Tibial artery (tissue), 4 donors: ENCODE data around the gene MATR3.

Experiments used
- DNase-seq, 2 donors: peaks; one replicate each; pipeline ENCODE4 v3.0.0-alpha.2; 2019
- H3K27ac ChIP-seq, 2 donors: fragments of 200-600 bp; sonication (generic) in 1 of 2; 1 replicate in 1 of 2; 2 replicates in 1 of 2; pipeline ENCODE4 v1.5.1; 2018 to 2019; ENCODE audit warnings: mild to moderate bottlenecking in 1 of 2
- H3K27me3 ChIP-seq, 2 donors: fragments of 200-600 bp; sonication (generic) in 1 of 2; one replicate each; pipeline versions ENCODE4 v1.5.1 to v1.6.0; 2016 to 2019
- H3K36me3 ChIP-seq, 3 donors: fragments of 200-600 bp; sonication (generic) in 2 of 3; one replicate each; pipeline ENCODE4 v1.5.1; 2016 to 2019; ENCODE audit warnings: mild to moderate bottlenecking in 2 of 3
- H3K4me1 ChIP-seq, 4 donors: fragments of 200-600 bp; sonication (generic) in 2 of 4; 1 replicate in 3 of 4; 2 replicates in 1 of 4; pipeline ENCODE4 v1.5.1; 2016 to 2019
- H3K4me3 ChIP-seq, 2 donors: fragments of 200-600 bp; sonication (generic) in 1 of 2; 1 replicate in 1 of 2; 2 replicates in 1 of 2; pipeline ENCODE4 v1.5.1; 2018 to 2019; ENCODE audit warnings: mild to moderate bottlenecking in 2 of 2
- H3K9me3 ChIP-seq, 3 donors: fragments of 200-600 bp; sonication (generic) in 1 of 3; one replicate each; pipeline ENCODE4 v1.5.1; 2016 to 2019
- CTCF ChIP-seq, 2 experiments: fragments of 200-600 bp in 1 of 2; fragments of 450-650 bp in 1 of 2; IDR thresholded peaks; one replicate each; pipeline ENCODE4 v1.5.1; 2017 to 2019; ENCODE audit warnings: antibody characterized with exemption in 2 of 2, mild to moderate bottlenecking in 1 of 2, moderate library complexity in 1 of 2
- intact Hi-C: fragments of 100-400 bp; cut with DNase I; formaldehyde crosslinking; loops from one replicate; pipeline ENCODE4 v1.15.0; 2023; ENCODE audit warnings: low total_unique reads

The MATR3 gene

GRCh38 chr5:139361835-139362429 is 68.4 kb downstream of the MATR3 start:
- no peak overlapping the region for H3K27ac ChIP-seq
- no peak for TF ChIP-seq CTCF (IDR thresholded peaks at IDR 0.05)
- intact Hi-C loops: no loop called here
- H3K9me3 ChIP-seq: no peaks in the 10 kb centered on the region
- no peak for DNase-seq
- H3K27me3 ChIP-seq: no peaks in the 10 kb centered on the region
- peaks cover 26 to 45% (median 43%) of the 10 kb centered on the region in 3 donors for H3K36me3 ChIP-seq
- peaks cover 0 to 11% (median 0%) of the 10 kb centered on the region in 4 donors for H3K4me1 ChIP-seq
- H3K4me3 ChIP-seq: no peak overlapping the region

GRCh38 chr5:139363937-139364336 is 70.4 kb downstream of the MATR3 start:
- no peak overlapping the region for H3K27ac ChIP-seq
- no peak overlapping the region for H3K4me3 ChIP-seq
- TF ChIP-seq CTCF (IDR thresholded peaks at IDR 0.05): no peak
- intact Hi-C loops: no loop called here
- DNase-seq: no peak
- H3K36me3 ChIP-seq: peaks cover 46 to 58% (median 56%) of the 10 kb centered on the region in 3 donors
- H3K9me3 ChIP-seq: no peaks in the 10 kb centered on the region
- H3K4me1 ChIP-seq: peaks cover 0 to 8% (median 0%) of the 10 kb centered on the region in 4 donors
- H3K27me3 ChIP-seq: no peaks in the 10 kb centered on the region

- H3K4me3 ChIP-seq: no peak overlapping the region
- TF ChIP-seq CTCF (IDR thresholded peaks at IDR 0.05): no peak
- peaks cover 51 to 62% (median 62%) of the 10 kb centered on the region in 3 donors for H3K36me3 ChIP-seq
- DNase-seq: no peak
- intact Hi-C loops: no loop called here
- no peaks in the 10 kb centered on the region for H3K9me3 ChIP-seq
- H3K27me3 ChIP-seq: no peaks in the 10 kb centered on the region
- H3K27ac ChIP-seq: no peak overlapping the region
- H3K4me1 ChIP-seq: peaks cover 0 to 6% (median 0%) of the 10 kb centered on the region in 4 donors
Measured at GRCh38 chr5:139364466-139364865, 70.9 kb downstream of the MATR3 start.

- DNase-seq: no peak
- Histone ChIP-seq H3K4me1 (peaks cover 0 to 4% (median 1%) of the 10 kb centered on the region in 4 donors), H3K27me3 (no peaks in the 10 kb centered on the region), H3K9me3 (no peaks in the 10 kb centered on the region), H3K4me3 (no peak overlapping the region), H3K36me3 (peaks cover 80 to 97% (median 83%) of the 10 kb centered on the region in 3 donors), H3K27ac (no peak overlapping the region)
- intact Hi-C loops: no loop called here
- TF ChIP-seq CTCF (IDR thresholded peaks at IDR 0.05): no peak
Measured at GRCh38 chr5:139368613-139369012, 75.1 kb downstream of the MATR3 start.

- TF ChIP-seq CTCF (IDR thresholded peaks at IDR 0.05): no peak
- Histone ChIP-seq H3K9me3 (no peaks in the 10 kb centered on the region), H3K27ac (no peak overlapping the region), H3K27me3 (no peaks in the 10 kb centered on the region), H3K4me1 (peaks cover 0 to 9% (median 2%) of the 10 kb centered on the region in 4 donors), H3K4me3 (no peak overlapping the region), H3K36me3 (peaks cover 78 to 91% (median 82%) of the 10 kb centered on the region in 3 donors)
- DNase-seq: no peak
- intact Hi-C loops: no loop called here
Measured at GRCh38 chr5:139369181-139369580, 75.6 kb downstream of the MATR3 start.
